ENCODE data around the gene KMT2A.

- TF ChIP-seq, protein P1, sequence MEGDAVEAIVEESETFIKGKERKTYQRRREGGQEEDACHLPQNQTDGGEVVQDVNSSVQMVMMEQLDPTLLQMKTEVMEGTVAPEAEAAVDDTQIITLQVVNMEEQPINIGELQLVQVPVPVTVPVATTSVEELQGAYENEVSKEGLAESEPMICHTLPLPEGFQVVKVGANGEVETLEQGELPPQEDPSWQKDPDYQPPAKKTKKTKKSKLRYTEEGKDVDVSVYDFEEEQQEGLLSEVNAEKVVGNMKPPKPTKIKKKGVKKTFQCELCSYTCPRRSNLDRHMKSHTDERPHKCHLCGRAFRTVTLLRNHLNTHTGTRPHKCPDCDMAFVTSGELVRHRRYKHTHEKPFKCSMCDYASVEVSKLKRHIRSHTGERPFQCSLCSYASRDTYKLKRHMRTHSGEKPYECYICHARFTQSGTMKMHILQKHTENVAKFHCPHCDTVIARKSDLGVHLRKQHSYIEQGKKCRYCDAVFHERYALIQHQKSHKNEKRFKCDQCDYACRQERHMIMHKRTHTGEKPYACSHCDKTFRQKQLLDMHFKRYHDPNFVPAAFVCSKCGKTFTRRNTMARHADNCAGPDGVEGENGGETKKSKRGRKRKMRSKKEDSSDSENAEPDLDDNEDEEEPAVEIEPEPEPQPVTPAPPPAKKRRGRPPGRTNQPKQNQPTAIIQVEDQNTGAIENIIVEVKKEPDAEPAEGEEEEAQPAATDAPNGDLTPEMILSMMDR (conservative IDR thresholded peaks at IDR 0.05) = no peak
- no peak for TF ChIP-seq ZFX (IDR thresholded peaks at IDR 0.05)
Observed at GRCh38 chr11:118521892-118522311, 85.6 kb downstream of the KMT2A start.
